ENCODE measurements around the gene OR6N2. TPM values are rescaled to one million over a fixed set of nuclear protein-coding genes. Genes with fewer than 3 reads are reported as not detected.

OR6N2 gene
- not detected in 2 replicates for total RNA-seq (2021)
- long read RNA-seq, result 0 reads

GRCh38 chr1:158781104-158781503 is at the start of gene OR6N2:
TSS of gene OR6N2 (minus strand) at chr1:158781204. CDS start at chr1:158777635, 3,569 bp downstream.
- no peaks in the 10 kb centered on the region for H3K27me3 ChIP-seq (ENCODE audit: insufficient read depth, low read length)
- H3T11ph ChIP-seq (ENCODE audit: low read length), result no peak within 1 kb of the TSS
- H2BK20ac ChIP-seq (ENCODE audit: low read depth, low read length, poor library complexity, severe bottlenecking), result no peak within 1 kb of the TSS
- no peaks in the 10 kb centered on the region for H3K4me1 ChIP-seq (ENCODE audit: insufficient read depth, low read length)
- Mint-ChIP-seq H3K4me1 (no peaks in the 10 kb centered on the region), H3K9me3 (no peaks in the 10 kb centered on the region), H3K4me3 (no peak within 1 kb of the TSS), H3K27me3 (ENCODE audit: low read depth) (peaks cover 3% of the 10 kb centered on the region), H3K36me3 (ENCODE audit: insufficient read depth in 1 of 3, low read depth in 3 of 3) (no peaks in the 10 kb centered on the region; a peak in 1 of 7 replicates), H3K27ac (no peak within 1 kb of the TSS; a peak in 1 of 7 replicates)
- H2BK120ac ChIP-seq (ENCODE audit: low read depth, low read length, poor library complexity, severe bottlenecking), result no peak within 1 kb of the TSS
- H3K56ac ChIP-seq (ENCODE audit: insufficient read length, low read depth, low read length), result no peak within 1 kb of the TSS
- H3K23me2 ChIP-seq (ENCODE audit: insufficient read length, low read depth, low read length, poor library complexity, severe bottlenecking), result no peaks in the 10 kb centered on the region
- no peak within 1 kb of the TSS for H3K14ac ChIP-seq (ENCODE audit: insufficient read depth, low read length)
- H3K23ac ChIP-seq (ENCODE audit: insufficient read length, low read depth, low read length), result no peak within 1 kb of the TSS
- H4K91ac ChIP-seq (ENCODE audit: insufficient read length, low read depth, low read length), result no peak within 1 kb of the TSS
- H2BK5ac ChIP-seq (ENCODE audit: insufficient read length, low read length), result no peak within 1 kb of the TSS
- H4K20me1 ChIP-seq (ENCODE audit: control insufficient read depth, insufficient read depth, insufficient read length), result no peaks in the 10 kb centered on the region
- no peak within 1 kb of the TSS for H2AFZ ChIP-seq (ENCODE audit: low read length)
- H3K4me2 ChIP-seq (ENCODE audit: insufficient read depth, insufficient read length, low read length), result no peak within 1 kb of the TSS
- H3K18ac ChIP-seq (ENCODE audit: insufficient read length, low read depth, low read length), result no peak within 1 kb of the TSS
- TF ChIP-seq CTCF (conservative IDR thresholded peaks at IDR 0.05), result no peak
- no peak within 1 kb of the TSS for H3K27ac ChIP-seq (ENCODE audit: insufficient read length, low read depth, low read length)
- no peak within 1 kb of the TSS for H3K9ac ChIP-seq (ENCODE audit: extremely low read depth, insufficient read length, low read length)
- DNase-seq, result no peak
- H4K8ac ChIP-seq (replicated peaks; ENCODE audit: insufficient read length, low read depth, low read length), result no peak within 1 kb of the TSS
- H3K9me3 ChIP-seq (ENCODE audit: control insufficient read depth, low read depth, low read length), result no peaks in the 10 kb centered on the region
- H4K5ac ChIP-seq (ENCODE audit: insufficient read length, low read depth, low read length), result peak within 1 kb of the TSS; percentile 24
- no peak within 1 kb of the TSS for H2BK15ac ChIP-seq (ENCODE audit: low read depth, low read length)
- H2BK12ac ChIP-seq (ENCODE audit: insufficient read length, low read depth, low read length), result no peak within 1 kb of the TSS
- no peak within 1 kb of the TSS for H3K4ac ChIP-seq (ENCODE audit: low read depth, low read length)
- no peaks in the 10 kb centered on the region for H3K79me1 ChIP-seq (ENCODE audit: insufficient read depth, low read depth, low read length, poor library complexity, severe bottlenecking)
- H3K79me2 ChIP-seq (ENCODE audit: insufficient read depth, low read length), result no peaks in the 10 kb centered on the region
- no peak within 1 kb of the TSS for H2AK5ac ChIP-seq (ENCODE audit: insufficient read length, low read length)

Data from H9 (cell line).